ENCODE data around the gene NUP58.

Gene NUP58

DNA sequence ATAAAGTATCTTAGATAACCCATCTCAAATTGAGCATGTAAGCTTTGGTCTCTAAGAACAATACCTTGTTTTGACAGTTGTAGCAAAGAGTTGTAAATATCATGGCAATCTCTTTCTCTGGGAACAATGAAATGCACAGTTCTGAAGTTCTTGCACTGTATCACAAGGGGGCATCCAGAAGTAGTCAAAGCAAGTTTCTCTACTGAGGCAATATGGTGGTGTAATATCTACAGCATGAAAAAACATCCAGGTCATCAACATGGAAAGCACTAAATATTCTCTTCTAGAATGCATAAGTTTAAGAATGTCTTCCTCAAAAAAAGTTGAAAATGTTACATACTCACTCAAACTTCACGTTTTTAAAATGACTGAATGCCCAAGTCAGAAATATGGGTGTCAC, 33.7 kb upstream of the NUP58 start:
- peak; percentile 13; the same call in 1 of the 2 replicates for TF ChIP-seq CTCF (IDR thresholded peaks at IDR 0.05; ENCODE audit: borderline replicate concordance, insufficient read depth, low read depth, low read length)
- no peak overlapping the region for H3K4me3 ChIP-seq (ENCODE audit: low read depth, low read length)

DNA sequence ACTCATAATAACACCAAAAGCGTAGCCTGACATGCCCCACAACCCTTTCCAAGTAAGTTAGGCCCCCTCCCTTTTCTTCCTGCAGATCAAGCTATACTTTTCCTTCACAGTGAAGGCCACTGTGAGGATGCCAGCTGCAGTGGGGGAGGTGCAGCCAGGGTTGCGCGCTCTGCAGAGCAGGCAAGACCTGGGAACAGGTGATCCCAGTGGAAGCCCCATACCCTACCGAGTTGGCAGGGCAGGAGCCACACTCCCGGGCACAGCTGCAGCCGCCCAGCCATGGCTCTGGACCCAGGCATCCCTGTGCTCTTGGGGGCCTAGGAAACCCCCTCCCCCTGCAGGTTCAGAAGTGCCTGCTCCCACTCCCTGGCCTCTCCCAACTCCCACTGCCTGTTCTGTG, 32.9 kb upstream of the NUP58 start:
- no peak for TF ChIP-seq CTCF (IDR thresholded peaks at IDR 0.05; ENCODE audit: borderline replicate concordance, insufficient read depth, low read depth, low read length)
- H3K4me3 ChIP-seq (ENCODE audit: low read depth, low read length), result no peak overlapping the region

- no peak for TF ChIP-seq CTCF (IDR thresholded peaks at IDR 0.05; ENCODE audit: borderline replicate concordance, insufficient read depth, low read depth, low read length)
- no peak overlapping the region for H3K4me3 ChIP-seq (ENCODE audit: low read depth, low read length)
Observed at GRCh38 chr13:25276748-25277147, 24.7 kb upstream of the NUP58 start.

DNA sequence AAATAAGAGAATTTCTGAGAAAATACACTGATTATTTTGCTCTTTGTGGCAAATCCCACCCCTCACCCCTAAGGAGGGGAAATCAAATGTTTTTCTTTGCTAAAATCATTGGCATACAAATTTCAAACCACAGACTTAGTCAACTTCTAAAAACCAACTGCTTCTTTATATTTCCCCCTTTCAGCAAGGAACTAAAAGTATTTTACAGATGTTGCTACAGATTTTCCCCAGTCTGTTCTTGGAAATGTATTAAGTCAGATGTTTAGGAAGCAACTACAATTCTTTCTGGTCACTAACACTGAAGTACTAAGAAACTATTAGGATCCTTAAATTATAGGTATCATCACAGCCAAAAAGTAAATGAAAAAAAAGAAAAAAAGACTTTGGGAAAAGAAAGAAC, 21.0 kb upstream of the NUP58 start:
- TF ChIP-seq CTCF (IDR thresholded peaks at IDR 0.05; ENCODE audit: borderline replicate concordance, insufficient read depth, low read depth, low read length), result no peak
- no peak overlapping the region for H3K4me3 ChIP-seq (ENCODE audit: low read depth, low read length)

- H3K4me3 ChIP-seq (ENCODE audit: low read depth, low read length), result no peak overlapping the region
Observed at GRCh38 chr13:25281193-25281934, 20.1 kb upstream of the NUP58 start.

GRCh38 chr13:25281935-25282332, 19.5 kb upstream of the NUP58 start:
- H3K4me3 ChIP-seq (ENCODE audit: low read depth, low read length), result no peak overlapping the region
- no peak for TF ChIP-seq CTCF (IDR thresholded peaks at IDR 0.05; ENCODE audit: borderline replicate concordance, insufficient read depth, low read depth, low read length)

More at GRCh38 chr13:25281193-25281934, 20.1 kb upstream of the NUP58 start:
- no peak for TF ChIP-seq CTCF (IDR thresholded peaks at IDR 0.05; ENCODE audit: borderline replicate concordance, insufficient read depth, low read depth, low read length)

GRCh38 chr13:25286308-25286968, 15.0 kb upstream of the NUP58 start:
- no peak for TF ChIP-seq CTCF (IDR thresholded peaks at IDR 0.05; ENCODE audit: borderline replicate concordance, insufficient read depth, low read depth, low read length)
- H3K4me3 ChIP-seq (ENCODE audit: low read depth, low read length), result peak overlapping the region; percentile 96

Measured in GM12875 (cell line).